HEK293 (cell line): Measurements from ENCODE around the gene TPCN2.

Experiments
- CTCF ChIA-PET: fragments of 350-600 bp; formaldehyde crosslinking; extraction: SDS; loops from one replicate; lab custom pipeline; 2021; ENCODE audit warnings: antibody characterized with exemption; lab: Yijun Ruan, JAX
- POLR2A ChIA-PET: fragments of 300-600 bp; formaldehyde crosslinking; extraction: SDS; loops from one replicate; lab custom pipeline; 2020; ENCODE audit warnings: antibody characterized with exemption, inconsistent platforms; lab: Yijun Ruan, JAX
- H3K27ac ChIP-seq: fragments of 200-500 bp; sonication (Bioruptor generic); 2 replicates; pipeline ENCODE4 v1.5.1; 2014; ENCODE audit warnings: low read depth, low read length, control low read depth, inconsistent platforms; ENCODE audit errors: extremely low read depth
- H3K36me3 ChIP-seq, 2 experiments: fragments of 200-500 bp in 1 of 2; sonication (Bioruptor generic) in 1 of 2; 1 replicate in 1 of 2; 2 replicates in 1 of 2; pipeline ENCODE4 v1.5.1; 2014 to 2017; ENCODE audit warnings: inconsistent platforms in 2 of 2, low read length in 2 of 2; ENCODE audit not compliant: control insufficient read depth in 2 of 2, insufficient read depth in 1 of 2
- H3K4me1 ChIP-seq: fragments of 200-500 bp; sonication (Bioruptor generic); 2 replicates; pipeline ENCODE4 v1.5.1; 2014; ENCODE audit warnings: mild to moderate bottlenecking, low read length, inconsistent platforms; ENCODE audit not compliant: control insufficient read depth, insufficient read depth
- H3K4me3 ChIP-seq: 2 replicates; pipeline ENCODE4 v1.5.1; 2011; ENCODE audit warnings: low read depth, mild to moderate bottlenecking, control low read depth, low read length, moderate library complexity
- H3K9me3 ChIP-seq: fragments of 200-500 bp; sonication (Bioruptor generic); 2 replicates; pipeline ENCODE4 v1.5.1; 2014; ENCODE audit warnings: low read depth, low read length, inconsistent platforms; ENCODE audit not compliant: control insufficient read depth, insufficient read depth
- GLIS1 ChIP-seq: fragments of 450-650 bp; formaldehyde crosslinking; IDR thresholded peaks from 2 replicates; pipeline ENCODE4 v1.5.1; 2016; ENCODE audit warnings: missing biosample characterization, missing genetic modification characterization
- KLF1 ChIP-seq: fragments of 450-650 bp; formaldehyde crosslinking; IDR thresholded peaks from 2 replicates; pipeline ENCODE4 v1.5.1; 2016; ENCODE audit warnings: missing biosample characterization, missing genetic modification characterization
- SCRT1 ChIP-seq: fragments of 450-650 bp; formaldehyde crosslinking; IDR thresholded peaks from 2 replicates; pipeline ENCODE4 v1.5.1; 2016; ENCODE audit warnings: missing biosample characterization, missing genetic modification characterization, borderline replicate concordance
- SP2 ChIP-seq: fragments of 450-650 bp; formaldehyde crosslinking; IDR thresholded peaks from 2 replicates; pipeline ENCODE4 v1.5.1; 2016; ENCODE audit warnings: missing biosample characterization, missing genetic modification characterization
- ZBTB10 ChIP-seq: fragments of 450-650 bp; formaldehyde crosslinking; IDR thresholded peaks from 2 replicates; pipeline ENCODE4 v1.5.1; 2016; ENCODE audit warnings: missing biosample characterization, missing genetic modification characterization
- ZIC2 ChIP-seq: fragments of 450-650 bp; formaldehyde crosslinking; IDR thresholded peaks from 2 replicates; pipeline ENCODE4 v1.5.1; 2016; ENCODE audit warnings: missing biosample characterization, missing genetic modification characterization
- ZNF155 ChIP-seq: fragments of 450-650 bp; formaldehyde crosslinking; IDR thresholded peaks from 2 replicates; pipeline ENCODE4 v1.5.1; 2016; ENCODE audit warnings: missing biosample characterization, missing genetic modification characterization
- ZNF26 ChIP-seq: fragments of 450-650 bp; formaldehyde crosslinking; IDR thresholded peaks from 2 replicates; pipeline ENCODE4 v1.5.1; 2016; ENCODE audit warnings: missing biosample characterization, missing genetic modification characterization
- ZNF302 ChIP-seq: fragments of 450-650 bp; formaldehyde crosslinking; IDR thresholded peaks from 2 replicates; pipeline ENCODE4 v1.5.1; 2016; ENCODE audit warnings: missing biosample characterization, missing genetic modification characterization, low read depth
- ZNF398 ChIP-seq: fragments of 450-650 bp; formaldehyde crosslinking; IDR thresholded peaks from 2 replicates; pipeline ENCODE4 v1.5.1; 2017; ENCODE audit warnings: missing biosample characterization, missing genetic modification characterization
- ZNF600 ChIP-seq: fragments of 450-650 bp; formaldehyde crosslinking; IDR thresholded peaks from 2 replicates; pipeline ENCODE4 v1.5.1; 2016; ENCODE audit warnings: missing biosample characterization, missing genetic modification characterization
- ZNF645 ChIP-seq: fragments of 450-650 bp; formaldehyde crosslinking; IDR thresholded peaks from 2 replicates; pipeline ENCODE4; 2016; ENCODE audit warnings: missing biosample characterization, missing genetic modification characterization
- ZNF791 ChIP-seq: fragments of 450-650 bp; formaldehyde crosslinking; IDR thresholded peaks from 2 replicates; pipeline ENCODE4 v1.5.1; 2016; ENCODE audit warnings: missing biosample characterization, missing genetic modification characterization

Gene TPCN2

GRCh38 chr11:69007975-69008381, 40.8 kb upstream of the TPCN2 start:
- Histone ChIP-seq H3K9me3 (no peaks in the 10 kb centered on the region), H3K4me1 (no peaks in the 10 kb centered on the region), H3K27ac (no peak overlapping the region), H3K36me3 (no peaks in the 10 kb centered on the region), H3K4me3 (no peak overlapping the region)
- ChIA-PET POLR2A (interaction anchor here (0.6 to 3.1 kb wide), 3 partner anchors 14 to 41 kb away, joined by 3 to 9 read pairs (median 5); partner anchors contain the start of gene TPCN2), CTCF (no interaction called here)
- TF ChIP-seq ZBTB10 (tag by site-specific recombination) = no peak
- no peak for TF ChIP-seq ZNF398 (tag by site-specific recombination)
- no peak for TF ChIP-seq ZNF155
- no peak for TF ChIP-seq SCRT1 (tag by site-specific recombination)

GRCh38 chr11:69008737-69009440, 39.8 kb upstream of the TPCN2 start:
- CTCF ChIA-PET = interaction anchor here (1.1 kb wide), 1 partner anchor 11 kb away, joined by 4 read pairs; no protein-coding TSS in a partner anchor

GRCh38 chr11:69009441-69010211, 39.1 kb upstream of the TPCN2 start:
- ChIA-PET POLR2A (interaction anchor here (0.6 to 3.1 kb wide), 2 partner anchors 39 to 591 kb away, joined by 5 to 9 read pairs; partner anchors contain the start of gene TPCN2), CTCF (interaction anchor here (1.1 kb wide), 1 partner anchor 11 kb away, joined by 4 read pairs; no protein-coding TSS in a partner anchor)
- Histone ChIP-seq H3K36me3 (no peaks in the 10 kb centered on the region), H3K4me3 (no peak overlapping the region), H3K27ac (no peak overlapping the region), H3K9me3 (no peaks in the 10 kb centered on the region)
- TF ChIP-seq ZNF26 (tag by site-specific recombination) (no peak), ZNF791 (tag by site-specific recombination) (no peak), KLF1 (tag by site-specific recombination) (peak; percentile 72), ZIC2 (tag by site-specific recombination) (peak; percentile 35; the same call in 1 of the 2 replicates), ZNF645 (tag by site-specific recombination) (no peak), GLIS1 (peak; percentile 78)
- TF ChIP-seq, all 188 proteins: peak for 3
- H3K4me1 ChIP-seq = no peaks in the 10 kb centered on the region

More at GRCh38 chr11:69008737-69009440, 39.8 kb upstream of the TPCN2 start:
- POLR2A ChIA-PET = interaction anchor here (0.5 to 3.1 kb wide), 4 partner anchors 13 to 592 kb away, joined by 4 to 9 read pairs (median 5); partner anchors contain the start of gene TPCN2
- no peaks in the 10 kb centered on the region for H3K9me3 ChIP-seq
- TF ChIP-seq SP2 (tag by site-specific recombination) (0 out of 2 replicates have a peak, but pooled peaks have one; percentile 15), KLF1 (tag by site-specific recombination) (peak; percentile 52), ZNF600 (tag by site-specific recombination) (peak; percentile 53; the same call in 1 of the 2 replicates), ZNF302 (tag by site-specific recombination) (no peak)
- TF ChIP-seq, all 188 proteins: peak for 3
- Histone ChIP-seq H3K4me1 (no peaks in the 10 kb centered on the region), H3K4me3 (no peak overlapping the region), H3K36me3 (no peaks in the 10 kb centered on the region), H3K27ac (no peak overlapping the region)
